NCI-H2107 (cell line): ENCODE results near the gene ZNRF3.
"Not testable (repeated sequence)": the region's sequence is repeated elsewhere in the genome, so short reads cannot be mapped to it uniquely, and the experiment has no call there.

Experiments used
- DNase-seq: peaks from one replicate; lab custom pipeline; 2025; lab: John Stamatoyannopoulos, UW

The ZNRF3 gene

GRCh38 chr22:28985581-28986290 is 102.4 kb downstream of the ZNRF3 start:
- DNase-seq = no peak

DNA sequence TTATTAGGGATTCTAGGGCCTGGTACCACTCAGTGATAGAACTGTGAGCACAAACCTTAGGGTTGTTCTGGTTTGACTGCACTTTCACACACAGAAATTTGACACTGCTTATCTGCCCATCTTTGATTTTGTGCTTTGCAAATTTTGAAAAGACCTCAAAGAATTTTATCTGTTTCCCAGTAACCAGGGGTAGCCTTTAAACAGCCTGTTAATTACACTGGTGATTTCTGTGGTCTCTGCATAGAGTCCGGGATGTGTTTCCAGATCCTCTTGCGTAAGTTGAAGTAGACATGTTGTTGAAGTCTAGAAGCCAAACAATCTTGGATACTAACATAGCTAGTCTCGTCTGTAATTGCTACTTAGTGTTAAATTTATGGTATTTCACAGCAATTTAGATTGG is 103.0 kb downstream of the ZNRF3 start:
- no peak for DNase-seq

DNA sequence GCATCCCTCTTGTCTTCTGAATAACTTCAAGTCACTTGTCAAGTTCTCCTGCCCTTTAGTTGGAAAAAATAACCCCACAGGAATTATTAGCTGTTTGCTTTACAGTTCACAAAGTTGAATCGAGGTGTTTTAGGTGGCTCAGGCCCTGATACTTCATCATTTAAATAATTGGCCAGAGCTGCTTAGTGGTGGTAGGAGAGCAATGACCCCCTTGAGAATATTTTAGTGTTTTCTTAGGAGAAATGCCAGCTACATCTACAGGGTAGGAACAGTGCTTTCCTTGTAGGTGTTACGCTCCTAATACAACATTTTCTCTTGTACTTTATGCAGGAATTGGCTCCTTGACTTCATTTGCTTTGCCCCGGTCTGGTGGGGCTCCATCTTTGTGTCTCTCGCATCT is 105.1 kb downstream of the ZNRF3 start:
- no peak for DNase-seq

DNA sequence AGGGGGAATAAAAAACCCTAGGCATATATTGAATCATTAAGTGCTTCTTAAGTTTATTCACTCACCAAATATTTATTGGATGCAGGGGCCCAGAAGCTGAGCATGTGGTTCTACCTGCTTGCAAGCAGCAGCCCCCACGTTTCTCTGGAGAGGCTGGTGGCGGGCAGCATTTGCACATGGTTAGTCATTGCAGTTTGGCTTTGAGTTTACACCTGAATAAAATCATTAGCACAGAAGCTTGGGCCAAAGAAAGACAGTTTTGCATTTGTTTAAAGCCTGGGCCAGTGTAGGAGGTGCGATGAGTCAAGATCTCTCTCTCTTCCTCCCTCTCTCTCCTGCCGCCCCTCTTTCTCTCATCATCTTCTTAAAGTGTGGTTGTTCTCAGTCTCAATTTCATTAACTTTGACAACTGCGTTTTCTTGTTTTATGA is 105.7 kb downstream of the ZNRF3 start:
- DNase-seq = no peak

- DNase-seq = no peak
Observed at GRCh38 chr22:28989484-28989883, 106.1 kb downstream of the ZNRF3 start.

GRCh38 chr22:28989912-28990311 is 106.5 kb downstream of the ZNRF3 start:
- no peak for DNase-seq

GRCh38 chr22:28992565-28993356 is 109.4 kb downstream of the ZNRF3 start:
- DNase-seq = peak; percentile 56

DNA sequence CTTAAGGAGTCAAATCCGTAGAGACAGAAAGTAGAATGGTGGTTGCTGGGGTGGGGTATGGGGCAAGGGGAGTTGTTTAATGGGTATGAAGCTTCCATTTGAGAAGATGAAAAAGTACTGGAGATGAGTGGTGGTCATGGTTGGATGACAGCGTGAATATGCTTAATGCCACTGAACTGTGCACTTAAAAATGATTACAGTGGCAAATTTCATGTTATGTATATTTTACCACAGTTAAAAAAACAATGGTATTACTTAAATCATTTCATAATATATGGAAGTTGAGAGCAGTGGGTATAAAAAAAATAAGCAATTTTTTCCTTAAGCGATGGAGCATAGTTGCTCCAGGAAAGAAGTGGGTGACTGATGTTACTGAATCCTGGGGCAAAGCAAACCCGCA is 111.2 kb downstream of the ZNRF3 start:
- no peak for DNase-seq

- no peak for DNase-seq
Observed at GRCh38 chr22:28995551-28995950, 112.2 kb downstream of the ZNRF3 start.

- DNase-seq = no peak
Observed at GRCh38 chr22:28997342-28997741, 114.0 kb downstream of the ZNRF3 start.

GRCh38 chr22:28998681-28999080 is 115.3 kb downstream of the ZNRF3 start:
- DNase-seq = no peak

- DNase-seq = no peak
Observed at GRCh38 chr22:28999510-28999909, 116.1 kb downstream of the ZNRF3 start.

DNA sequence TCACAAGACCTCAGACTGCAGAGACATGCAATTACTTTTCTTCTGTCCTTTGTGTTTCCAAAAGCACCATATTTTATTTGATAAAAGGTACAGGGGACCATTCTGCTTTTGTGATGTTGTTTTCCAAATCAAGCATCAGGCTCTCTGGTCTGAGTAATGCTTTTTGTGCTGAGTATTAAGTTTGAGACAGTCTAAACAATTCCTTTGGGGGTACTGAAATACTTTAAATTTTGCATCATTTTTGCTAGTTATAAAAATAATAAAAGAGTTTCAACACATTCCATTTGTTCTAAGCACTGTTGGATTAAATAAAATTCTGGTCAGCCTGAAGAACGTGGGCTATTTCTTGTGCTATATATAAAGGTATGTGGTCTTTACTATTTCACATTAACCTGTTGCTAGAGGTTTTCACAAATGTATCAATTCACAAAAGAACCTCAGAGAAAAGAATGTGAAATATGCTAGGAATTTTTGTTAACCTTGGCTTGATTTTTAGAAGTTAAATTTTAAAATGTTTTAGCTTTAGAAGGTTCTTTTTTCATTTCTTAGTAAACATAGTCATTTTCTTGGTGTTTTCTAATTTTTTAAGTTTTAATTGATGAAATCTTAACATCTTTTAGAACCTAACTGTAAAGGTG is 116.7 kb downstream of the ZNRF3 start:
- DNase-seq = no peak

GRCh38 chr22:29000641-29001040 is 117.3 kb downstream of the ZNRF3 start:
- DNase-seq = no peak

DNA sequence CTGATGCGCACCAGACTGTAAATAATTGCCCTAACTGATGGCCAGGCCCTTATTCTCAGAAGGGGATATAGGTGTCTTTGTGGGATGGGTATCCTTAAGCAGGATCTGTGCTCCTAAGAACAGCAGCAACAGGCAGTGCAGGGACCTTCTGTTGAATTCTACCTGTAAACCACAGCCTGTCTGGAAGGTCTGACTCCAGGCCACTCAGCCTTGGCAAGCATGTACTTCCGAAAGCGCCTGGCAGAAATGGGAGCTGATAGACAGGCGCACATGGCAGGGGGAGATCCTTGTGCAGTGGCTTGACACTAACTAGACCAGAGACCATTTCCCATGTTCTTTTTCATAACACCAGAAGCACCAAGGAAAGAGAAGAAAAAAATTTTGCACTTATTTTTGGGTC is 119.2 kb downstream of the ZNRF3 start:
- no peak for DNase-seq

DNA sequence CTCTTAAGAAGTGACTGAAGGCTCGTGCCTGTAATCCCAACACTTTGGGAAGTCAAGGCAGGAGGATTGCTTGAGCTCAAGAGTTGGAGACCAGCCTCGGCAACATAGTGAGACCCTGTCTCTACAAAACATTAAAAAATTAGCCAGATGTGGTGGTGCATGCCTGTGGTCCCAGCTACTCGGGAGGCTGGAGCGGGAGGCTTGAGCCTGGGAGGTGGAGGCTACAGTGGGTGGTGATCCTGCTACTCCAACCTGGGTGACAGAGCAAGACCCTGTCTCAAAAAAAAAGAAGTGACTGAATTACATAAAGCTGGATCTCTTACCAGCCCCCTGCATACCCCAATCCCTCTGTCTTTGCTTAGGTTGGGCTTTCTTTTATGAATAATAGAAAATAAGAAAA is 120.2 kb downstream of the ZNRF3 start:
- no peak for DNase-seq

DNA sequence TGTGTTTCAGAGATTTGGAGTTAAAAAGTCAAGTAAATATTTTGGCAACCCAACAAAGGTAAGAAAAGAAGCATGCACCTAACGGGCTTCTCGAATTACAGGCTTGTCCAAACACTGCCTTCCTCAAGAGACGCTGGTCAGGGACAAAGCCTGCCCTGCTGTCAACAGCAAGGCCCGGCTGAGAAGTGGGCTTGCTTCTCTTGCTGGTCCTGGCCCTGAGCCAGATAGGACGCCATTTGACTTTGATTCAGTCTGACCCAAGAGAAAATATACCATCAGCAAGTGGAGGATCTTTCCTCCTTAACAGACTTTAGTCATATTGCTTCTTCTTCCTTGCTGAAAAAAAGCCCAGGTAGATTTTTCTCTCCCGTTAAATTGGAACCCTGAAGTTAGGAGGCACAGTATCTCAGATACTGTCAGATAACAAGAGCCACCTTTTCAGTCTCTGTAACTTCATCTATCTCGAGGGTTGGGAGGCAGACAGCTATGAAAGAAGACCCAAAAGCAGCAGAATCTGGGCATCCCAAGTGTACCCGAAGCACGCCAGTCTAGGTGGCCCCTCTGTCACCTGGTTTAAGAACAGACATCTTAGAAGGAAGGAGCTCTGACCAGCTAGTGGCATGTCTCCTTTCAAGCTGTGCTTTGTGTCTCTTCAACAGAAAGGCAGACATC is 120.7 kb downstream of the ZNRF3 start:
- no peak for DNase-seq

DNA sequence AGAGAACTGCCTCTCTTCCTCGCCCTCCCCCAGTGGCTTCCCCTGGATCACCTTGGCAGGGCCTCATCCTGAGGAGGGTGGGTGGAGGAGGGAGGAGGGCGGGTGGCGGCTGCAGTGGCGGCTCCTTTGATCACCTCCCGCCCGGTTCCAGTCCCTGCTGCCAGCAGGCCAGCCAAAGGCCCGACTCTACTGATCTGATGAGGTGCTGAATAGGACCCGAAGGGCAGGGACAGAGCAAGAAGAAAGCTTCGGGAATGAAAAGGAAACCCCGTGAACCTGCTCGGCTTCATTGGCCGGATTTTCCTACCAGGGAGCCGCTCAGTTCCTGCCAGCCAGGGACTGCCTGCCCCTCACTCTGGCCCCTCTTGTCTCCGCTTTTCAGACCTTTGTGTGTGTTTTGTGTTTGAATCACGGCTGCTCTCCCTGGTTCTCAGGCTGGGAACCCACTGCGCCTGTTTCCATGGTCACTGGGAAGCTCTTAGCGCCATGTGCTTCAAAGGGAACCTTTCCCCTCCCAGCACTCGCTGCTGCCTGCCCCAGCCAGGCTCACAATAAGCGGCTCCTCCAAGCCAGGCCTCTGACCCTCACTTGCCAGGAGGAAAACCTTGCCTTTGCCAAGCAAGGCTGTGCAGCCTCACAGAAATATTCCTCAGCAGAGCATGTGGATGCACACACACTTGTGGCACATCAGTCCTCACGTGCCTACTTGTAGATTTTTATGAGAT is 121.4 kb downstream of the ZNRF3 start:
- peak; percentile 18 for DNase-seq

DNA sequence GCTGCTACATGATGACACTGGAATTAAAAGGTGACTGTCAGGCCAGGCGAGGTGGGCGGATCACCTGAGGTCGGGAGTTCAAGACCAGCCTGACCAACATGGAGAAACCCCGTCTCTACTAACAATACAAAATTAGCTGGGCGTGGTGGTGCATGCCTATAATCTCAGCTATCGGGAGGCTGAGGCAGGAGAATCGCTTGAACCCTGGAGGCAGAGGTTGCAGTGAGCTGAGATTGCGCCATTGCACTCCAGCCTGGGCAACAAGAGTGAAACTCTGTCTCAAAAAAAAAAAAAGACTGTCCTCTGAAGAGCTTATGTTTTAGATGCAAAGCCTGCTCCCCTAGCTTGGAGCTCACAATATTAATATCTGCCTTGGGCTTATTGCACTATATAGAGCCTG is 122.4 kb downstream of the ZNRF3 start:
- DNase-seq = not testable (repeated sequence)

DNA sequence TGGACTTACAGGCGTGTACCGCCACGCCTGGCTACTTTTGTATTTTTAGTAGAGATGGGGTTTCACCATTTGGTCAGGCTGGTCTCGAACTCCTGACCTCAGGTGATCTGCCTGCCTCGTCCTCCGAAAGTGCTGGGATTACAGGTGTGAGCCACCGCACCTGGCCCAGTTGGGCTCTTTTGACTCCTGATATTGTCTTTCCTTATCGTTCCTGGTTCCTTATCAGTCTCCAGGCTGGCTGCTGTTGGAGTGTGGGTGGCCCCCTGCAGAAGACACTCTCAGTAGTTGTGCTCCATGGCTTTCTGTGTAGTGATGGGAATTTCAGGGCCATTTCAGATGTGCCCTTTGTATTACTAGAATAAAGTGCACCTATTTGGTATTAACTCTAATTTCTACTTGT is 123.0 kb downstream of the ZNRF3 start:
- no peak for DNase-seq

DNA sequence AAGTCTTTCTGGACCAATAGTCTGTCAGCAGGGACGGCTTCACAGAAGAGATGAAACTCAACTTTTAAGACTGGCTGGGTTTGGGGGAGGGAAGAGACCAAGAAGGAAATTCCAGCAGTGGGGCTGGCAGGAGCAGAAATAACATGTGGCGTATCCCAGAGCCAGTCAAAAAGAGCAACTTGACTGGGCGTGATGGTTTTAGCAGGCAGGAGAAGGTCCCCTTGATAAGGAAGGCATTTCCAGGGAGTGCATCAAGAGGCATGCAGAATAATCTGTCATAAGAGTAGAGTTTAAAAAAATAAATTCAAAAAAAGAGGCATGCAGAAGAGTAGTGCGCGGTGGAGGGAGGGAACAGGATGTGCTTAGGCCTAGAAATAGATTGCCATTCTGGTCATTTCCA is 125.8 kb downstream of the ZNRF3 start:
- DNase-seq = no peak
